SK-N-SH treated with all-trans-retinoic acid at 6 μM for 48 hours (cell line): ENCODE results near the gene TMEM238.

Experiments used
- ATAC-seq: fragments of 200-7000 bp; cut with Tn5 transposase; 3 replicates; pipeline ENCODE4 v1.9.1; 2020; ENCODE audit warnings: mild to moderate bottlenecking, moderate library complexity
- ARNTL ChIP-seq: fragments of 450-650 bp; formaldehyde crosslinking; IDR thresholded peaks from 2 replicates; pipeline ENCODE4 v1.5.0; 2020; ENCODE audit warnings: low read depth, mild to moderate bottlenecking, moderate library complexity, borderline replicate concordance
- BACH2 ChIP-seq: fragments of 250-450 bp; sonication (Bioruptor Pico); IDR thresholded peaks from 2 replicates; pipeline ENCODE4 v1.9.0; 2021; ENCODE audit warnings: mild to moderate bottlenecking, borderline replicate concordance
- CSDC2 ChIP-seq: fragments of 250-450 bp; sonication (Bioruptor Pico); IDR thresholded peaks from 2 replicates; pipeline ENCODE4 v1.5.0; 2020; ENCODE audit warnings: mild to moderate bottlenecking, moderate library complexity
- ESRRG ChIP-seq: fragments of 250-450 bp; sonication (Bioruptor Pico); IDR thresholded peaks from 2 replicates; pipeline ENCODE4 v1.6.1; 2021; ENCODE audit warnings: mild to moderate bottlenecking
- PPARA ChIP-seq: fragments of 250-450 bp; sonication (Bioruptor Pico); IDR thresholded peaks from 2 replicates; pipeline ENCODE4 v1.5.0; 2020; ENCODE audit warnings: mild to moderate bottlenecking, borderline replicate concordance
- RARB ChIP-seq: fragments of 250-450 bp; sonication (Bioruptor Pico); IDR thresholded peaks from 2 replicates; pipeline ENCODE4 v1.8.0; 2021; ENCODE audit warnings: mild to moderate bottlenecking, moderate library complexity
- SNAI2 ChIP-seq: fragments of 250-450 bp; sonication (Bioruptor Pico); IDR thresholded peaks from 2 replicates; pipeline ENCODE4 v1.5.0; 2020; ENCODE audit warnings: mild to moderate bottlenecking, moderate library complexity
- TCF4 ChIP-seq: fragments of 250-450 bp; sonication (Bioruptor Pico); IDR thresholded peaks from 2 replicates; pipeline ENCODE4 v1.8.0; 2021; ENCODE audit warnings: mild to moderate bottlenecking, moderate library complexity, borderline replicate concordance
- TOX ChIP-seq: fragments of 250-450 bp; sonication (Bioruptor Pico); IDR thresholded peaks from 2 replicates; pipeline ENCODE4 v1.8.0; 2021; ENCODE audit warnings: mild to moderate bottlenecking, moderate library complexity, borderline replicate concordance
- ZC3H10 ChIP-seq: fragments of 250-450 bp; sonication (Bioruptor Pico); IDR thresholded peaks from 2 replicates; pipeline ENCODE4 v1.5.1; 2021; ENCODE audit warnings: mild to moderate bottlenecking, moderate library complexity
- ZFP3 ChIP-seq: fragments of 250-450 bp; sonication (Bioruptor Pico); IDR thresholded peaks from 2 replicates; pipeline ENCODE4 v1.5.0; 2020; ENCODE audit warnings: mild to moderate bottlenecking, moderate library complexity
- ZFP30 ChIP-seq: fragments of 450-650 bp; formaldehyde crosslinking; IDR thresholded peaks from 2 replicates; pipeline ENCODE4 v1.5.0; 2022; ENCODE audit warnings: mild to moderate bottlenecking, moderate library complexity
- ZNF565 ChIP-seq: fragments of 450-650 bp; formaldehyde crosslinking; conservative IDR thresholded peaks from 2 replicates; pipeline ENCODE4 v1.5.0; 2020; ENCODE audit warnings: low read depth, mild to moderate bottlenecking, moderate library complexity
- ZNF70 ChIP-seq: fragments of 450-650 bp; formaldehyde crosslinking; IDR thresholded peaks from 2 replicates; pipeline ENCODE4 v1.5.0; 2020; ENCODE audit warnings: mild to moderate bottlenecking, moderate library complexity
- ZNF8 ChIP-seq: fragments of 450-650 bp; formaldehyde crosslinking; IDR thresholded peaks from 2 replicates; pipeline ENCODE4 v1.5.0; 2020; ENCODE audit warnings: mild to moderate bottlenecking, moderate library complexity
- TF ChIP-seq, protein P1 (sequence below): fragments of 250-450 bp; sonication (Bioruptor Pico); IDR thresholded peaks from 2 replicates; pipeline ENCODE4 v1.5.0; 2020; ENCODE audit warnings: mild to moderate bottlenecking, moderate library complexity
- TF ChIP-seq, protein P2 (sequence below): fragments of 250-450 bp; sonication (Bioruptor Pico); IDR thresholded peaks from 2 replicates; pipeline ENCODE4 v1.8.0; 2020; ENCODE audit warnings: mild to moderate bottlenecking, moderate library complexity, borderline replicate concordance
- TF ChIP-seq, protein P3 (sequence below): fragments of 250-450 bp; sonication (Bioruptor Pico); IDR thresholded peaks from 2 replicates; pipeline ENCODE4 v1.5.1; 2021; ENCODE audit warnings: mild to moderate bottlenecking, moderate library complexity
- TF ChIP-seq, protein P4 (sequence below): fragments of 250-450 bp; sonication (Bioruptor Pico); IDR thresholded peaks from 2 replicates; pipeline ENCODE4 v1.8.0; 2021; ENCODE audit warnings: low read depth, mild to moderate bottlenecking, moderate library complexity, borderline replicate concordance
- TF ChIP-seq, protein P5 (sequence below): fragments of 250-450 bp; sonication (Bioruptor Pico); IDR thresholded peaks from 2 replicates; pipeline ENCODE4 v1.5.1; 2020; ENCODE audit warnings: low read depth, mild to moderate bottlenecking, moderate library complexity

Gene TMEM238

DNA sequence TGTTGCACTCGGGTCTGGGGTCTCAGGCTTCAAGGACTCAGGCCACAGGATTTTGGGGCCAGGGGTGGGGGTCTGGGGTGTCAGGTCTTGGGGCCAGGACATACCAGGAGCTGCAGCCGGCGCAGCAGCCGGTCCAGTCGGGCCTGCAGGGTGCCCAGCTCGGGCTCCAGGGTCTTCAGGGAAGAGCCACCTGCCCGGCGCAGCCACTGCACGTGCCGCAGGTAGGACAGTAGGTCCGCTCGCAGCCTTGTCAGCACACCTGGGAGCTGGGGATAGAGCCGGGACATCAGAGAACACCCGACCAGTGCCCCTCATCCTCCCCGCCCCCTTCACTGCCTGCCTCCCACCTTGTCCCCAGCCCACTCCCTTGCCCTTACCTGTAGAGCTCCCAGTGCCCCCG is 16.0 kb downstream of the TMEM238 start:
- TF ChIP-seq, protein P1, sequence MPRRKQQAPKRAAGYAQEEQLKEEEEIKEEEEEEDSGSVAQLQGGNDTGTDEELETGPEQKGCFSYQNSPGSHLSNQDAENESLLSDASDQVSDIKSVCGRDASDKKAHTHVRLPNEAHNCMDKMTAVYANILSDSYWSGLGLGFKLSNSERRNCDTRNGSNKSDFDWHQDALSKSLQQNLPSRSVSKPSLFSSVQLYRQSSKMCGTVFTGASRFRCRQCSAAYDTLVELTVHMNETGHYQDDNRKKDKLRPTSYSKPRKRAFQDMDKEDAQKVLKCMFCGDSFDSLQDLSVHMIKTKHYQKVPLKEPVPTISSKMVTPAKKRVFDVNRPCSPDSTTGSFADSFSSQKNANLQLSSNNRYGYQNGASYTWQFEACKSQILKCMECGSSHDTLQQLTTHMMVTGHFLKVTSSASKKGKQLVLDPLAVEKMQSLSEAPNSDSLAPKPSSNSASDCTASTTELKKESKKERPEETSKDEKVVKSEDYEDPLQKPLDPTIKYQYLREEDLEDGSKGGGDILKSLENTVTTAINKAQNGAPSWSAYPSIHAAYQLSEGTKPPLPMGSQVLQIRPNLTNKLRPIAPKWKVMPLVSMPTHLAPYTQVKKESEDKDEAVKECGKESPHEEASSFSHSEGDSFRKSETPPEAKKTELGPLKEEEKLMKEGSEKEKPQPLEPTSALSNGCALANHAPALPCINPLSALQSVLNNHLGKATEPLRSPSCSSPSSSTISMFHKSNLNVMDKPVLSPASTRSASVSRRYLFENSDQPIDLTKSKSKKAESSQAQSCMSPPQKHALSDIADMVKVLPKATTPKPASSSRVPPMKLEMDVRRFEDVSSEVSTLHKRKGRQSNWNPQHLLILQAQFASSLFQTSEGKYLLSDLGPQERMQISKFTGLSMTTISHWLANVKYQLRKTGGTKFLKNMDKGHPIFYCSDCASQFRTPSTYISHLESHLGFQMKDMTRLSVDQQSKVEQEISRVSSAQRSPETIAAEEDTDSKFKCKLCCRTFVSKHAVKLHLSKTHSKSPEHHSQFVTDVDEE (CRISPR knock-in tag), result no peak
- TF ChIP-seq SNAI2 (CRISPR knock-in tag) (no peak), ZNF70 (CRISPR knock-in tag) (no peak), RARB (CRISPR knock-in tag) (no peak), PPARA (CRISPR knock-in tag) (no peak), TOX (no peak), ESRRG (CRISPR knock-in tag) (no peak), TCF4 (no peak), ZFP30 (no peak)
- TF ChIP-seq, protein P2, sequence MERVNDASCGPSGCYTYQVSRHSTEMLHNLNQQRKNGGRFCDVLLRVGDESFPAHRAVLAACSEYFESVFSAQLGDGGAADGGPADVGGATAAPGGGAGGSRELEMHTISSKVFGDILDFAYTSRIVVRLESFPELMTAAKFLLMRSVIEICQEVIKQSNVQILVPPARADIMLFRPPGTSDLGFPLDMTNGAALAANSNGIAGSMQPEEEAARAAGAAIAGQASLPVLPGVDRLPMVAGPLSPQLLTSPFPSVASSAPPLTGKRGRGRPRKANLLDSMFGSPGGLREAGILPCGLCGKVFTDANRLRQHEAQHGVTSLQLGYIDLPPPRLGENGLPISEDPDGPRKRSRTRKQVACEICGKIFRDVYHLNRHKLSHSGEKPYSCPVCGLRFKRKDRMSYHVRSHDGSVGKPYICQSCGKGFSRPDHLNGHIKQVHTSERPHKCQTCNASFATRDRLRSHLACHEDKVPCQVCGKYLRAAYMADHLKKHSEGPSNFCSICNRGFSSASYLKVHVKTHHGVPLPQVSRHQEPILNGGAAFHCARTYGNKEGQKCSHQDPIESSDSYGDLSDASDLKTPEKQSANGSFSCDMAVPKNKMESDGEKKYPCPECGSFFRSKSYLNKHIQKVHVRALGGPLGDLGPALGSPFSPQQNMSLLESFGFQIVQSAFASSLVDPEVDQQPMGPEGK (CRISPR knock-in tag), result no peak
- no peak for ATAC-seq

DNA sequence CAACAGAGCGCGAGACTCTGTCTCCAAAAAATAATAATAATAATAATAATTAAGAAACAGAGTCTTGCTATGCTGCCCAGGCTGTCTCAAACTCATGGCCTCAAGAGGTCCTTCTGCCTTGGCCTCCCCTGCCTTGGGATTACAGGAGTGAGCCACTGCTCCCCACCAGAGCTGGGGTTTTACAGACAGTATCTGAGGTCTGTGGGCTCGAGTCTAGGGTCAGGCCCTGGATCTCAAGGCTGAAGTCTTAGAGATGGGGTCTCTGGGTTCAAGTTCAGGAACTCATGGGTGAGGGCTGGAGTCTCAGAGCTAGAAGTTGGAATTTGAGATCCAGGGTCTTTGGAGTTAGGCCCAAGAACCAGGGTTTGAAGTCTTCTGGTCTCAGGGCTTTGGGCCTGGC is 17.3 kb downstream of the TMEM238 start:
- TF ChIP-seq, protein P3, sequence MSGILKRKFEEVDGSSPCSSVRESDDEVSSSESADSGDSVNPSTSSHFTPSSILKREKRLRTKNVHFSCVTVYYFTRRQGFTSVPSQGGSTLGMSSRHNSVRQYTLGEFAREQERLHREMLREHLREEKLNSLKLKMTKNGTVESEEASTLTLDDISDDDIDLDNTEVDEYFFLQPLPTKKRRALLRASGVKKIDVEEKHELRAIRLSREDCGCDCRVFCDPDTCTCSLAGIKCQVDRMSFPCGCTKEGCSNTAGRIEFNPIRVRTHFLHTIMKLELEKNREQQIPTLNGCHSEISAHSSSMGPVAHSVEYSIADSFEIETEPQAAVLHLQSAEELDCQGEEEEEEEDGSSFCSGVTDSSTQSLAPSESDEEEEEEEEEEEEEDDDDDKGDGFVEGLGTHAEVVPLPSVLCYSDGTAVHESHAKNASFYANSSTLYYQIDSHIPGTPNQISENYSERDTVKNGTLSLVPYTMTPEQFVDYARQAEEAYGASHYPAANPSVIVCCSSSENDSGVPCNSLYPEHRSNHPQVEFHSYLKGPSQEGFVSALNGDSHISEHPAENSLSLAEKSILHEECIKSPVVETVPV (CRISPR knock-in tag), result no peak
- TF ChIP-seq ZNF8 (CRISPR knock-in tag) (no peak), ZC3H10 (CRISPR knock-in tag) (no peak), ZNF565 (CRISPR knock-in tag) (no peak), ZFP3 (CRISPR knock-in tag) (no peak), PPARA (CRISPR knock-in tag) (no peak)
- TF ChIP-seq, protein P1 (CRISPR knock-in tag), result no peak
- TF ChIP-seq, protein P4, sequence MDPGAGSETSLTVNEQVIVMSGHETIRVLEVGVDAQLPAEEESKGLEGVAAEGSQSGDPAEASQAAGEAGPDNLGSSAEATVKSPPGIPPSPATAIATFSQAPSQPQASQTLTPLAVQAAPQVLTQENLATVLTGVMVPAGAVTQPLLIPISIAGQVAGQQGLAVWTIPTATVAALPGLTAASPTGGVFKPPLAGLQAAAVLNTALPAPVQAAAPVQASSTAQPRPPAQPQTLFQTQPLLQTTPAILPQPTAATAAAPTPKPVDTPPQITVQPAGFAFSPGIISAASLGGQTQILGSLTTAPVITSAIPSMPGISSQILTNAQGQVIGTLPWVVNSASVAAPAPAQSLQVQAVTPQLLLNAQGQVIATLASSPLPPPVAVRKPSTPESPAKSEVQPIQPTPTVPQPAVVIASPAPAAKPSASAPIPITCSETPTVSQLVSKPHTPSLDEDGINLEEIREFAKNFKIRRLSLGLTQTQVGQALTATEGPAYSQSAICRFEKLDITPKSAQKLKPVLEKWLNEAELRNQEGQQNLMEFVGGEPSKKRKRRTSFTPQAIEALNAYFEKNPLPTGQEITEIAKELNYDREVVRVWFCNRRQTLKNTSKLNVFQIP, result no peak
- no peak for ATAC-seq

DNA sequence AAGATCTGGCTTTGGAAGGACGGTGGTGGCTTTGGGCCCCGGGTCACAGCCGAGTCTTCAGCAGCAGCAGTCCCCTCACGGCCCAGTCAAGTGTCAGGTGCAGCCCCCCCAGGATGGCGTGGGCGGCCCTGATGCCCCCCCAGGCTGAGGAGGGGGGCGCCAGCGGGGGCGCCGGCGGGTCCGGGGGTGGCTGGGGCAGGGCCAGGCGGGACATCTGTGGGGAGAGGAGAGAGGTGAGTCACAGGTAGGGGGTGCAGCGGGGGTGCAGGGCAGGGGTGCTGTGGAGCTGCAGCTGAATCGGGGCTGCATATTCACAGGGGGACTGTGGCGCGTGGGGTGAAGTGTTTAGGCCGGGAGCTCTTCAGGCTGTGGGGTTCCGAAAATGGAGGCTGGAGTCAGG is 18.1 kb downstream of the TMEM238 start:
- ATAC-seq, result no peak
- TF ChIP-seq ARNTL (CRISPR knock-in tag), result no peak
- no peak for TF ChIP-seq ESRRG (CRISPR knock-in tag)
- TF ChIP-seq, protein P2 (CRISPR knock-in tag), result no peak
- no peak for TF ChIP-seq CSDC2 (CRISPR knock-in tag)
- no peak for TF ChIP-seq ZNF70 (CRISPR knock-in tag)
- TF ChIP-seq, protein P3 (CRISPR knock-in tag), result no peak
- no peak for TF ChIP-seq BACH2 (CRISPR knock-in tag)
- TF ChIP-seq, protein P5, sequence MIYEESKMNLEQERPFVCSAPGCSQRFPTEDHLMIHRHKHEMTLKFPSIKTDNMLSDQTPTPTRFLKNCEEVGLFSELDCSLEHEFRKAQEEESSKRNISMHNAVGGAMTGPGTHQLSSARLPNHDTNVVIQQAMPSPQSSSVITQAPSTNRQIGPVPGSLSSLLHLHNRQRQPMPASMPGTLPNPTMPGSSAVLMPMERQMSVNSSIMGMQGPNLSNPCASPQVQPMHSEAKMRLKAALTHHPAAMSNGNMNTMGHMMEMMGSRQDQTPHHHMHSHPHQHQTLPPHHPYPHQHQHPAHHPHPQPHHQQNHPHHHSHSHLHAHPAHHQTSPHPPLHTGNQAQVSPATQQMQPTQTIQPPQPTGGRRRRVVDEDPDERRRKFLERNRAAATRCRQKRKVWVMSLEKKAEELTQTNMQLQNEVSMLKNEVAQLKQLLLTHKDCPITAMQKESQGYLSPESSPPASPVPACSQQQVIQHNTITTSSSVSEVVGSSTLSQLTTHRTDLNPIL, result no peak
- TF ChIP-seq TCF4, result no peak
